ENCODE measurements around the gene OPTC.

DNA sequence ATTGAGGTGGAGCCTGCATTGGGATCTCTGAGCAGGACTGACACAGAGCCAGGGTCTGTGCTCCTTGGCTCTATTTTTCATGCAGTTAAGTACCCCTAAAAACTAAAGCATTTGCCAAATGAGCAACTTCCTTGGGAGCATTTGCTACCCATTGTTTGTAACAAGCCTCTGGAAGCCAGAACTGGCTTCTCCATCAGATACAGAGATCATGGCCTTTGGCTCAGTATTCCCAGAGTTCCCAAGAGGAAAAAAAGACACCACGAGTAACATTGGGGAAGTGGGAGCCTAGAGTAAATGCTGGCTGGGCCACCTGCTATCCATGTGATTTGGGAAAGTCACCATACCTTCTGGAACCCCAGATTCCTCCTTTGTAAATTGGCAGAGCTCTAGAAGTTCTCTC lies 44.8 kb downstream of the OPTC start:
- TF ChIP-seq POLR2AphosphoS5 (IDR thresholded peaks at IDR 0.05; ENCODE audit: low read depth, low read length), result no peak
- TF ChIP-seq POLR2A (IDR thresholded peaks at IDR 0.05; ENCODE audit: low read depth, low read length), result no peak
- no peak for TF ChIP-seq SPI1 (IDR thresholded peaks at IDR 0.05; ENCODE audit: low read depth, low read length)
- no peak for TF ChIP-seq TAF1 (IDR thresholded peaks at IDR 0.05; ENCODE audit: low read depth, low read length)
- TF ChIP-seq POU2F2 (IDR thresholded peaks at IDR 0.05; ENCODE audit: low read depth, low read length), result no peak

All from GM12891 (cell line).